Loucy (cell line): Measurements from ENCODE around the gene EXOC2.

ENCODE experiments used
- H2AFZ ChIP-seq: fragments of 200-600 bp; sonication (generic); 2 replicates; pipeline ENCODE4 v1.6.0; 2016; ENCODE audit warnings: antibody characterized with exemption, mild to moderate bottlenecking, low read length, moderate library complexity
- H3F3A ChIP-seq: fragments of 200-600 bp; 2 replicates; pipeline ENCODE4 v1.6.0; 2016; ENCODE audit warnings: antibody characterized with exemption, low read depth, mild to moderate bottlenecking
- H3K27me3 ChIP-seq: fragments of 200-600 bp; sonication (generic); 2 replicates; pipeline ENCODE4 v1.6.1; 2014; ENCODE audit warnings: low read length, mild to moderate bottlenecking; ENCODE audit not compliant: insufficient read depth, poor library complexity, severe bottlenecking
- H3K36me3 ChIP-seq: fragments of 200-600 bp; sonication (generic); 2 replicates; pipeline ENCODE4 v1.6.1; 2016; ENCODE audit warnings: low read length; ENCODE audit not compliant: insufficient read depth
- H3K4me1 ChIP-seq: fragments of 200-600 bp; sonication (generic); 2 replicates; pipeline ENCODE4 v1.5.1; 2014; ENCODE audit warnings: low read length, mild to moderate bottlenecking; ENCODE audit not compliant: insufficient read depth, poor library complexity, severe bottlenecking
- H3K4me2 ChIP-seq: fragments of 200-600 bp; sonication (generic); 2 replicates; pipeline ENCODE4 v1.6.0; 2014; ENCODE audit warnings: antibody characterized with exemption, low read length, low read depth, mild to moderate bottlenecking; ENCODE audit not compliant: poor library complexity, severe bottlenecking
- H3K4me3 ChIP-seq: fragments of 200-600 bp; sonication (generic); 2 replicates; pipeline ENCODE4 v1.5.1; 2014; ENCODE audit warnings: low read length, mild to moderate bottlenecking, mixed read lengths; ENCODE audit not compliant: poor library complexity, severe bottlenecking
- H3K79me2 ChIP-seq: fragments of 200-600 bp; sonication (generic); 2 replicates; pipeline ENCODE4 v1.6.1; 2014; ENCODE audit warnings: low read length; ENCODE audit not compliant: insufficient read depth
- H3K9ac ChIP-seq: fragments of 200-600 bp; sonication (generic); 2 replicates; pipeline ENCODE4 v1.6.0; 2014; ENCODE audit warnings: mild to moderate bottlenecking, low read depth, low read length, moderate library complexity; ENCODE audit not compliant: poor library complexity, severe bottlenecking
- H3K9me2 ChIP-seq: fragments of 200-600 bp; sonication (generic); replicated peaks from 2 replicates; pipeline ENCODE4 v1.6.1; 2016; ENCODE audit warnings: low read depth, low read length, mixed read lengths
- H3K9me3 ChIP-seq: fragments of 200-600 bp; sonication (generic); 2 replicates; pipeline ENCODE4 v1.6.1; 2014; ENCODE audit warnings: mild to moderate bottlenecking, antibody characterized with exemption, low read length, low read depth; ENCODE audit not compliant: insufficient read depth
- H4K20me1 ChIP-seq: fragments of 200-600 bp; sonication (generic); 2 replicates; pipeline ENCODE4 v1.6.0; 2014; ENCODE audit warnings: antibody characterized with exemption, low read length, mild to moderate bottlenecking; ENCODE audit not compliant: insufficient read depth, poor library complexity, severe bottlenecking
- CTCF ChIP-seq: fragments of 200-600 bp; sonication (generic); conservative IDR thresholded peaks from 2 replicates; pipeline ENCODE4 v1.5.1; 2014; ENCODE audit warnings: mild to moderate bottlenecking, antibody characterized with exemption, low read length
- EZH2phosphoT487 ChIP-seq: fragments of 200-600 bp; IDR thresholded peaks from 2 replicates; pipeline ENCODE4 v1.6.1; 2018; ENCODE audit warnings: antibody characterized with exemption, mild to moderate bottlenecking, moderate library complexity, borderline replicate concordance

EXOC2 gene

DNA sequence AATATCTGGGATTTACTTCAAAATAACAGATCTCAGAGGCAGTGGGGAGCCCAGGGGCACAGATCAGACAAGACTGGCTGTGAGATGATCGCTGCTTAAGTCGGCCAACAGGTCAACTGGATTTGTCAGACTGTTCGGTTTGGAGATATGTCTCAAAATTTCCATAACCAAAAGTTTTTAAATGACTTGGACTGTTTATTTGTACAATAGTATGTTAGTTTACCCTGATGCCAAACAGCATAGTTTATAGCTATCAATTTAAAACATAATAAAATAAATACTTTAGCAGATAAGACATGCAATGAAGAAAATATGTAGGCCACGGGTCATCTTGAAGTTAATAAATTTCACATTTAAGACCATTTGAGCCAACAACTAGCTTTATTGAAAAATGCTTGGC is 174.7 kb downstream of the EXOC2 start:
- H3K79me2 ChIP-seq: no peaks in the 10 kb centered on the region
- H3K36me3 ChIP-seq: no peaks in the 10 kb centered on the region; the same call in 1 of the 2 replicates
- no peak overlapping the region for H3K9ac ChIP-seq
- H3K9me2 ChIP-seq: no peaks in the 10 kb centered on the region
- H3K4me1 ChIP-seq: peaks cover 15% of the 10 kb centered on the region
- no peak overlapping the region for H3K4me3 ChIP-seq
- H3F3A ChIP-seq: no peaks in the 10 kb centered on the region
- no peaks in the 10 kb centered on the region; the same call in 1 of the 2 replicates for H3K9me3 ChIP-seq
- H3K27me3 ChIP-seq: no peaks in the 10 kb centered on the region
- H2AFZ ChIP-seq: no peak overlapping the region
- no peaks in the 10 kb centered on the region for H4K20me1 ChIP-seq
- H3K4me2 ChIP-seq: no peak overlapping the region
- TF ChIP-seq CTCF (no peak), EZH2phosphoT487 (no peak)

DNA sequence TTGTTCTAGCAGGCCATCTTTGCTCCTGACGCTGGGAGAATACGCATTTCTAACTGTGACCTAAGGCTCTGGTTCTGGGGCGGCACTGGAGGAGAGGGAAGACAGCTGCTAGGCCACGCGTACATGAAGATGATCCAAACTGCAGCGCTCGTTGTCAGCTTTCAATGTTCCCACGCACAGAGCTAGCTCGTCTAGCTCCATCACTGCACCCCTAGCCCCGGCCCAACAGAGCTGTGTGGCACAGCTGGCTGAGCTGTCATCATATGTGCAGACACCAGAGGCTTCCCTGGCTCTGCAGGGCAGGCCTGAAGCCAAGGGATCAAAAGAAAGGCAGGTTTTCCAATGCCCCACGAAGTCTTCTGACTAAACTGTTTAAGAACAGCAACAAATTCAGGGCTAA is 176.7 kb downstream of the EXOC2 start:
- peaks cover 24% of the 10 kb centered on the region for H3K4me1 ChIP-seq
- no peak for TF ChIP-seq CTCF
- no peak for TF ChIP-seq EZH2phosphoT487
- no peaks in the 10 kb centered on the region for H3K9me2 ChIP-seq
- H3K79me2 ChIP-seq: no peaks in the 10 kb centered on the region
- H3K27me3 ChIP-seq: no peaks in the 10 kb centered on the region
- H3K36me3 ChIP-seq: no peaks in the 10 kb centered on the region
- no peak overlapping the region for H3K9ac ChIP-seq
- H3K9me3 ChIP-seq: no peaks in the 10 kb centered on the region; the same call in 1 of the 2 replicates
- no peak overlapping the region for H2AFZ ChIP-seq
- no peak overlapping the region for H3K4me2 ChIP-seq
- no peaks in the 10 kb centered on the region for H4K20me1 ChIP-seq
- H3K4me3 ChIP-seq: no peak overlapping the region
- H3F3A ChIP-seq: no peaks in the 10 kb centered on the region

- no peak overlapping the region for H3K9ac ChIP-seq
- H3K9me3 ChIP-seq: no peaks in the 10 kb centered on the region
- TF ChIP-seq CTCF (no peak), EZH2phosphoT487 (no peak)
- H3K79me2 ChIP-seq: no peaks in the 10 kb centered on the region
- no peaks in the 10 kb centered on the region for H3F3A ChIP-seq
- no peak overlapping the region for H3K4me2 ChIP-seq
- H3K4me3 ChIP-seq: no peak overlapping the region
- H3K9me2 ChIP-seq: no peaks in the 10 kb centered on the region
- peaks cover 34% of the 10 kb centered on the region for H3K4me1 ChIP-seq
- H3K27me3 ChIP-seq: no peaks in the 10 kb centered on the region
- H2AFZ ChIP-seq: no peak overlapping the region
- H4K20me1 ChIP-seq: no peaks in the 10 kb centered on the region
- H3K36me3 ChIP-seq: no peaks in the 10 kb centered on the region
These were observed 177.7 kb downstream of the EXOC2 start for GRCh38 chr6:515267-515666.
